Duodenal mucosa (tissue), 2 donors: ENCODE measurements around the gene APLF.

Experiments used
- H3K27ac ChIP-seq: one replicate; pipeline ENCODE4 v1.7.0; 2013; ENCODE audit warnings: low read depth, low read length
- H3K27me3 ChIP-seq, 2 donors: one replicate each; pipeline ENCODE4 v1.7.0; 2013; ENCODE audit warnings: low read length in 2 of 2, control low read depth in 1 of 2; ENCODE audit not compliant: insufficient read depth in 2 of 2, control insufficient read depth in 1 of 2
- H3K36me3 ChIP-seq, 2 donors: one replicate each; pipeline ENCODE4 v1.7.0; 2013; ENCODE audit warnings: low read length in 2 of 2, control low read depth in 1 of 2; ENCODE audit not compliant: insufficient read depth in 2 of 2, control insufficient read depth in 1 of 2
- H3K4me1 ChIP-seq, 2 donors: one replicate each; pipeline ENCODE4 v1.7.0; 2013; ENCODE audit warnings: low read length in 2 of 2, control low read depth in 1 of 2; ENCODE audit not compliant: insufficient read depth in 2 of 2, control insufficient read depth in 1 of 2
- H3K4me3 ChIP-seq, 2 donors: one replicate each; pipeline ENCODE4 v1.7.0; 2013; ENCODE audit warnings: low read length in 2 of 2, low read depth in 1 of 2
- H3K9ac ChIP-seq, 2 donors: one replicate each; pipeline ENCODE4 v1.7.0; 2013; ENCODE audit warnings: low read length in 2 of 2, low read depth in 1 of 2
- H3K9me3 ChIP-seq, 2 donors: one replicate each; pipeline ENCODE4 v1.7.0; 2013; ENCODE audit warnings: low read length in 2 of 2, control low read depth in 1 of 2; ENCODE audit not compliant: control insufficient read depth in 1 of 2

Gene APLF

GRCh38 chr2:68467077-68467960 is at the start of gene APLF, which contains the start of gene FBXO48:
TSS of gene APLF (plus strand) at chr2:68467585. CDS start at chr2:68467732, 147 bp downstream.
TSS of gene FBXO48 (minus strand) at chr2:68467294. CDS start at chr2:68465145, 2,149 bp downstream.
- Histone ChIP-seq H3K4me3 (peak within 1 kb of the TSS; percentile 96 to 98), H3K36me3 (no peaks in the 10 kb centered on the region), H3K27ac (peak within 1 kb of the TSS; percentile 89), H3K9me3 (no peaks in the 10 kb centered on the region), H3K9ac (peak within 1 kb of the TSS; percentile 91 to 93), H3K4me1 (peaks cover 12 to 16% of the 10 kb centered on the region in 2 donors), H3K27me3 (no peaks in the 10 kb centered on the region)

- no peaks in the 10 kb centered on the region for H3K36me3 ChIP-seq
- H3K9ac ChIP-seq: no peak overlapping the region
- peaks cover 0 to 9% of the 10 kb centered on the region in 2 donors for H3K27me3 ChIP-seq
- H3K27ac ChIP-seq: no peak overlapping the region
- peaks cover 0 to 3% of the 10 kb centered on the region in 2 donors for H3K4me1 ChIP-seq
- no peak overlapping the region for H3K4me3 ChIP-seq
- H3K9me3 ChIP-seq: no peaks in the 10 kb centered on the region
Observed at GRCh38 chr2:68417926-68418325, 49.5 kb upstream of the APLF start.

- no peak overlapping the region for H3K27ac ChIP-seq
- H3K9ac ChIP-seq: no peak overlapping the region
- no peaks in the 10 kb centered on the region for H3K9me3 ChIP-seq
- H3K27me3 ChIP-seq: peaks cover 0 to 9% of the 10 kb centered on the region in 2 donors
- no peaks in the 10 kb centered on the region for H3K36me3 ChIP-seq
- H3K4me1 ChIP-seq: peaks cover 0 to 3% of the 10 kb centered on the region in 2 donors
- no peak overlapping the region for H3K4me3 ChIP-seq
Observed at GRCh38 chr2:68418419-68418818, 49.0 kb upstream of the APLF start.

- no peak overlapping the region for H3K9ac ChIP-seq
- peaks cover 0 to 9% of the 10 kb centered on the region in 2 donors for H3K27me3 ChIP-seq
- H3K36me3 ChIP-seq: no peaks in the 10 kb centered on the region
- peaks cover 0 to 3% of the 10 kb centered on the region in 2 donors for H3K4me1 ChIP-seq
- H3K9me3 ChIP-seq: no peaks in the 10 kb centered on the region
- no peak overlapping the region for H3K27ac ChIP-seq
- H3K4me3 ChIP-seq: no peak overlapping the region
Observed at GRCh38 chr2:68418855-68419254, 48.5 kb upstream of the APLF start.

GRCh38 chr2:68420254-68420910 is 47.0 kb upstream of the APLF start:
- H3K27ac ChIP-seq: no peak overlapping the region
- H3K27me3 ChIP-seq: peaks cover 0 to 9% of the 10 kb centered on the region in 2 donors
- no peak overlapping the region for H3K4me3 ChIP-seq
- H3K36me3 ChIP-seq: no peaks in the 10 kb centered on the region
- peaks cover 0 to 3% of the 10 kb centered on the region in 2 donors for H3K4me1 ChIP-seq
- H3K9me3 ChIP-seq: no peaks in the 10 kb centered on the region
- H3K9ac ChIP-seq: no peak overlapping the region

GRCh38 chr2:68423966-68424650 is 43.3 kb upstream of the APLF start:
- Histone ChIP-seq H3K36me3 (no peaks in the 10 kb centered on the region), H3K9ac (no peak overlapping the region), H3K27me3 (peaks cover 0 to 9% of the 10 kb centered on the region in 2 donors), H3K27ac (no peak overlapping the region), H3K4me1 (peaks cover 11 to 16% of the 10 kb centered on the region in 2 donors), H3K9me3 (no peaks in the 10 kb centered on the region), H3K4me3 (no peak overlapping the region)

- H3K4me3 ChIP-seq: no peak overlapping the region
- H3K9me3 ChIP-seq: no peaks in the 10 kb centered on the region
- peaks cover 8 to 16% of the 10 kb centered on the region in 2 donors for H3K4me1 ChIP-seq
- H3K9ac ChIP-seq: no peak overlapping the region
- H3K27ac ChIP-seq: no peak overlapping the region
- peaks cover 0 to 8% of the 10 kb centered on the region in 2 donors for H3K27me3 ChIP-seq
- H3K36me3 ChIP-seq: no peaks in the 10 kb centered on the region
Observed at GRCh38 chr2:68425503-68425902, 41.9 kb upstream of the APLF start.

- H3K9ac ChIP-seq: no peak overlapping the region
- H3K9me3 ChIP-seq: no peaks in the 10 kb centered on the region
- no peak overlapping the region for H3K4me3 ChIP-seq
- H3K4me1 ChIP-seq: peaks cover 8 to 16% of the 10 kb centered on the region in 2 donors
- no peak overlapping the region for H3K27ac ChIP-seq
- no peaks in the 10 kb centered on the region for H3K36me3 ChIP-seq
- H3K27me3 ChIP-seq: no peaks in the 10 kb centered on the region
Observed at GRCh38 chr2:68426446-68426845, 40.9 kb upstream of the APLF start.

GRCh38 chr2:68426848-68427579 is 40.4 kb upstream of the APLF start:
- Histone ChIP-seq H3K27me3 (no peaks in the 10 kb centered on the region), H3K4me1 (peaks cover 8 to 16% of the 10 kb centered on the region in 2 donors), H3K9me3 (no peaks in the 10 kb centered on the region), H3K27ac (no peak overlapping the region), H3K4me3 (peak overlapping the region in 1 of 2 donors; percentile 3), H3K9ac (no peak overlapping the region), H3K36me3 (no peaks in the 10 kb centered on the region)
